SK-N-SH treated with all-trans-retinoic acid at 6 μM for 48 hours (cell line): ENCODE results near the gene TNFRSF4.

Experiments used
- ATAC-seq: fragments of 200-7000 bp; cut with Tn5 transposase; 3 replicates; pipeline ENCODE4 v1.9.1; 2020; ENCODE audit warnings: mild to moderate bottlenecking, moderate library complexity
- BACH2 ChIP-seq: fragments of 250-450 bp; sonication (Bioruptor Pico); IDR thresholded peaks from 2 replicates; pipeline ENCODE4 v1.9.0; 2021; ENCODE audit warnings: mild to moderate bottlenecking, borderline replicate concordance
- CSDC2 ChIP-seq: fragments of 250-450 bp; sonication (Bioruptor Pico); IDR thresholded peaks from 2 replicates; pipeline ENCODE4 v1.5.0; 2020; ENCODE audit warnings: mild to moderate bottlenecking, moderate library complexity
- CSRNP3 ChIP-seq: fragments of 250-450 bp; sonication (Bioruptor Pico); IDR thresholded peaks from 2 replicates; pipeline ENCODE4 v1.5.1; 2021; ENCODE audit warnings: mild to moderate bottlenecking, moderate library complexity
- ESRRG ChIP-seq: fragments of 250-450 bp; sonication (Bioruptor Pico); IDR thresholded peaks from 2 replicates; pipeline ENCODE4 v1.6.1; 2021; ENCODE audit warnings: mild to moderate bottlenecking
- GLIS3 ChIP-seq: fragments of 250-450 bp; sonication (Bioruptor Pico); IDR thresholded peaks from 2 replicates; pipeline ENCODE4 v1.5.0; 2020; ENCODE audit warnings: mild to moderate bottlenecking, moderate library complexity
- ISL1 ChIP-seq: fragments of 250-450 bp; sonication (Bioruptor Pico); IDR thresholded peaks from 2 replicates; pipeline ENCODE4 v2.1.2; 2022; ENCODE audit warnings: mild to moderate bottlenecking, moderate library complexity
- OSR1 ChIP-seq: fragments of 250-450 bp; sonication (Bioruptor Pico); IDR thresholded peaks from 2 replicates; pipeline ENCODE4 v1.8.0; 2022; ENCODE audit warnings: moderate library complexity, mild to moderate bottlenecking, inconsistent platforms
- POU6F1 ChIP-seq: fragments of 250-450 bp; sonication (Bioruptor Pico); IDR thresholded peaks from 2 replicates; pipeline ENCODE4 v1.8.0; 2021; ENCODE audit warnings: low read depth, mild to moderate bottlenecking, moderate library complexity, borderline replicate concordance
- PPARA ChIP-seq: fragments of 250-450 bp; sonication (Bioruptor Pico); IDR thresholded peaks from 2 replicates; pipeline ENCODE4 v1.5.0; 2020; ENCODE audit warnings: mild to moderate bottlenecking, borderline replicate concordance
- RARB ChIP-seq: fragments of 250-450 bp; sonication (Bioruptor Pico); IDR thresholded peaks from 2 replicates; pipeline ENCODE4 v1.8.0; 2021; ENCODE audit warnings: mild to moderate bottlenecking, moderate library complexity
- SNAI2 ChIP-seq: fragments of 250-450 bp; sonication (Bioruptor Pico); IDR thresholded peaks from 2 replicates; pipeline ENCODE4 v1.5.0; 2020; ENCODE audit warnings: mild to moderate bottlenecking, moderate library complexity
- TOX ChIP-seq: fragments of 250-450 bp; sonication (Bioruptor Pico); IDR thresholded peaks from 2 replicates; pipeline ENCODE4 v1.8.0; 2021; ENCODE audit warnings: mild to moderate bottlenecking, moderate library complexity, borderline replicate concordance
- TSHZ2 ChIP-seq: fragments of 250-450 bp; sonication (Bioruptor Pico); IDR thresholded peaks from 2 replicates; pipeline ENCODE4 v1.5.0; 2020; ENCODE audit warnings: mild to moderate bottlenecking, moderate library complexity
- ZC3H10 ChIP-seq: fragments of 250-450 bp; sonication (Bioruptor Pico); IDR thresholded peaks from 2 replicates; pipeline ENCODE4 v1.5.1; 2021; ENCODE audit warnings: mild to moderate bottlenecking, moderate library complexity
- ZFP3 ChIP-seq: fragments of 250-450 bp; sonication (Bioruptor Pico); IDR thresholded peaks from 2 replicates; pipeline ENCODE4 v1.5.0; 2020; ENCODE audit warnings: mild to moderate bottlenecking, moderate library complexity
- ZFP30 ChIP-seq: fragments of 450-650 bp; formaldehyde crosslinking; IDR thresholded peaks from 2 replicates; pipeline ENCODE4 v1.5.0; 2022; ENCODE audit warnings: mild to moderate bottlenecking, moderate library complexity
- ZNF70 ChIP-seq: fragments of 450-650 bp; formaldehyde crosslinking; IDR thresholded peaks from 2 replicates; pipeline ENCODE4 v1.5.0; 2020; ENCODE audit warnings: mild to moderate bottlenecking, moderate library complexity

Gene TNFRSF4

GRCh38 chr1:1164361-1164700 lies 49.6 kb downstream of the TNFRSF4 start:
- no peak for TF ChIP-seq RARB (CRISPR knock-in tag)
- no peak for TF ChIP-seq ZC3H10
- no peak for TF ChIP-seq CSDC2
- no peak for ATAC-seq

GRCh38 chr1:1163538-1164070 lies 50.3 kb downstream of the TNFRSF4 start:
- no peak for ATAC-seq
- TF ChIP-seq TOX (CRISPR knock-in tag): no peak
- TF ChIP-seq ZNF70: no peak
- TF ChIP-seq OSR1 (CRISPR knock-in tag): no peak
- no peak for TF ChIP-seq ZFP3 (CRISPR knock-in tag)
- TF ChIP-seq BACH2 (CRISPR knock-in tag): no peak
- no peak for TF ChIP-seq ZFP30
- TF ChIP-seq RARB (CRISPR knock-in tag): no peak
- TF ChIP-seq CSRNP3 (CRISPR knock-in tag): no peak
- no peak for TF ChIP-seq ISL1 (CRISPR knock-in tag)
- no peak for TF ChIP-seq SNAI2 (CRISPR knock-in tag)
- TF ChIP-seq CSDC2: no peak
- TF ChIP-seq ZC3H10: no peak
- TF ChIP-seq POU6F1 (CRISPR knock-in tag): no peak
- no peak for TF ChIP-seq ESRRG (CRISPR knock-in tag)
- TF ChIP-seq TSHZ2 (CRISPR knock-in tag): no peak

GRCh38 chr1:1162597-1163537 lies 51.1 kb downstream of the TNFRSF4 start:
- no peak for ATAC-seq
- TF ChIP-seq PPARA (no peak), POU6F1 (CRISPR knock-in tag) (no peak), TSHZ2 (CRISPR knock-in tag) (no peak), ZFP30 (no peak), GLIS3 (CRISPR knock-in tag) (no peak), TOX (CRISPR knock-in tag) (no peak), ZFP3 (CRISPR knock-in tag) (no peak)
- TF ChIP-seq, all 23 proteins: peak for 0
